Thyroid gland (tissue), 4 donors: Measurements from ENCODE around the gene HOXC11.

ENCODE experiments used
- POLR2A ChIP-seq, 2 donors: fragments of 450-650 bp; IDR thresholded peaks; one replicate each; pipeline ENCODE4 v1.6.1; 2017; ENCODE audit warnings: antibody characterized with exemption in 2 of 2, mild to moderate bottlenecking in 2 of 2, moderate library complexity in 1 of 2
- TF ChIP-seq, protein P1 (sequence below), 6 experiments: fragments of 200-600 bp in 3 of 6; fragments of 450-650 bp in 3 of 6; sonication (generic) in 3 of 6; IDR thresholded peaks; one replicate each; pipeline ENCODE4 v1.5.1; 2016 to 2019; ENCODE audit warnings: antibody characterized with exemption in 6 of 6, mild to moderate bottlenecking in 2 of 6, inconsistent platforms in 1 of 6, moderate library complexity in 1 of 6

DNA sequence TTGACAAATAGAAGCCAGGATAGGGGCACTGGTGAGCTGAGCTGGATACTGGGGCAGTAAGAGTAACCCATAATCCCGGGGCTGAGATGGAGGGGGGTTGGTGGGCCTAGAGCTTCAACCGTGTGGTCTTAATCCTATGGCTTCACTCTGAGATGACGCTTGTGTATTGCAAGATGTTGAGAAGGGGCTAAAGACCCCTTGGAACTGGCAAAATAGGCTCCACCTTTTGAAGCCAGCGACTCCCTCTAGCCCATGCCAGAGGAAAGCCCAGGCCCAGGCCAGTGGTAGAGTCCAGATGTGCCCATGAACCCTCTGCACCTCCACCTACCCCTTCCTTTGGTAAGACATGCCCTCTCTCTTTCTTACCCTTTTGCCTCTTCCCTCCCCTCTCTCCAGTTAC, 13.6 kb upstream of the HOXC11 start:
- TF ChIP-seq, protein P1, sequence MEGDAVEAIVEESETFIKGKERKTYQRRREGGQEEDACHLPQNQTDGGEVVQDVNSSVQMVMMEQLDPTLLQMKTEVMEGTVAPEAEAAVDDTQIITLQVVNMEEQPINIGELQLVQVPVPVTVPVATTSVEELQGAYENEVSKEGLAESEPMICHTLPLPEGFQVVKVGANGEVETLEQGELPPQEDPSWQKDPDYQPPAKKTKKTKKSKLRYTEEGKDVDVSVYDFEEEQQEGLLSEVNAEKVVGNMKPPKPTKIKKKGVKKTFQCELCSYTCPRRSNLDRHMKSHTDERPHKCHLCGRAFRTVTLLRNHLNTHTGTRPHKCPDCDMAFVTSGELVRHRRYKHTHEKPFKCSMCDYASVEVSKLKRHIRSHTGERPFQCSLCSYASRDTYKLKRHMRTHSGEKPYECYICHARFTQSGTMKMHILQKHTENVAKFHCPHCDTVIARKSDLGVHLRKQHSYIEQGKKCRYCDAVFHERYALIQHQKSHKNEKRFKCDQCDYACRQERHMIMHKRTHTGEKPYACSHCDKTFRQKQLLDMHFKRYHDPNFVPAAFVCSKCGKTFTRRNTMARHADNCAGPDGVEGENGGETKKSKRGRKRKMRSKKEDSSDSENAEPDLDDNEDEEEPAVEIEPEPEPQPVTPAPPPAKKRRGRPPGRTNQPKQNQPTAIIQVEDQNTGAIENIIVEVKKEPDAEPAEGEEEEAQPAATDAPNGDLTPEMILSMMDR (IDR thresholded peaks at IDR 0.05): no peak
- no peak for TF ChIP-seq POLR2A (IDR thresholded peaks at IDR 0.05)
